K562 (cell line): ENCODE results near the gene ALOX5. TPM values are rescaled to one million over a fixed set of nuclear protein-coding genes. Genes with fewer than 3 reads are reported as not detected.
A peak's percentile ranks its signal among the peaks of the same experiment; 100 is the strongest.

Experiments used
- CC2D1A ChIP-seq: fragments of 450-650 bp; IDR thresholded peaks from 2 replicates; pipeline ENCODE4 v1.6.1; 2017; ENCODE audit warnings: mild to moderate bottlenecking
- CTCF ChIP-seq, 3 experiments: IDR thresholded peaks in 2 of 3; conservative IDR thresholded peaks in 1 of 3; 2 replicates each; pipeline ENCODE4 v1.5.1; 2011 to 2012; ENCODE audit warnings: low read length in 3 of 3, mild to moderate bottlenecking in 3 of 3, control low read depth in 2 of 3, improper control_type of control experiment in 1 of 3, inconsistent platforms in 1 of 3, low read depth in 1 of 3, mixed read lengths in 1 of 3, moderate library complexity in 1 of 3; ENCODE audit not compliant: insufficient read depth in 2 of 3
- FOXJ2 ChIP-seq: fragments of 200-800 bp; sonication (Bioruptor generic); IDR thresholded peaks from 2 replicates; pipeline ENCODE4 v1.6.1; 2016; ENCODE audit warnings: missing genetic modification characterization, missing compliant biosample characterization
- MGA ChIP-seq: fragments of 450-650 bp; IDR thresholded peaks from 2 replicates; pipeline ENCODE4 v1.6.1; 2016; ENCODE audit warnings: mild to moderate bottlenecking, moderate library complexity
- NFYB ChIP-seq: IDR thresholded peaks from 2 replicates; pipeline ENCODE4 v1.6.1; 2011; ENCODE audit warnings: mild to moderate bottlenecking, moderate library complexity; ENCODE audit not compliant: insufficient read length; ENCODE audit errors: extremely low read depth
- SNAPC5 ChIP-seq: fragments of 250-450 bp; sonication (Bioruptor Pico); IDR thresholded peaks from 2 replicates; pipeline ENCODE4 v1.8.0; 2021; ENCODE audit warnings: moderate library complexity, mild to moderate bottlenecking, inconsistent platforms
- TEAD1 ChIP-seq, 2 experiments: fragments of 450-650 bp in 1 of 2; sonication (generic) in 1 of 2; formaldehyde crosslinking; IDR thresholded peaks; 2 replicates each; pipeline versions ENCODE4 v1.4.0 to v1.8.0; 2020 to 2022; ENCODE audit warnings: mild to moderate bottlenecking in 2 of 2, missing genetic modification reagents in 1 of 2
- polyA plus RNA-seq, 8 experiments: library from polyadenylated mRNA; depleted of rRNA in 4 of 8; stranded (reverse) in 5 of 8; unstranded in 3 of 8; fragments of >200 nt; fragmentation: Nextera tagmentation in 2 of 8; fragmentation: Illumina TruSeq in 1 of 8; extraction: Ambion mirVana in 2 of 8; extraction: Trizol in 1 of 8; gene quantifications; 2 replicates each; pipeline versions ENCODE4 v1.2.1 to v1.2.3, GENCODE V29; 2011 to 2014; ENCODE audit warnings: inconsistent platforms in 1 of 8, missing spikeins in 1 of 8
- total RNA-seq, 7 experiments: library from RNA; depleted of rRNA in 6 of 7; stranded (reverse); fragments of >200 nt in 6 of 7; fragmentation: Illumina TruSeq in 2 of 7; extraction: Trizol in 2 of 7; gene quantifications; 2 replicates each; pipeline versions ENCODE4 v1.2.1 to v1.2.3, GENCODE V29; 2011 to 2021; ENCODE audit warnings: low replicate concordance in 1 of 7
- TF ChIP-seq, protein P1 (sequence below): fragments of 200-800 bp; sonication (Bioruptor generic); IDR thresholded peaks from 2 replicates; pipeline ENCODE4 v1.6.1; 2016; ENCODE audit warnings: missing genetic modification characterization, missing compliant biosample characterization

Gene ALOX5
- total and polyA plus RNA-seq, 9 of the 15 experiments (the other 6 are each of a cell fraction or from before 2014, with no cell fraction given) = 0.10 to 2.4 (median 1.4) TPM

DNA sequence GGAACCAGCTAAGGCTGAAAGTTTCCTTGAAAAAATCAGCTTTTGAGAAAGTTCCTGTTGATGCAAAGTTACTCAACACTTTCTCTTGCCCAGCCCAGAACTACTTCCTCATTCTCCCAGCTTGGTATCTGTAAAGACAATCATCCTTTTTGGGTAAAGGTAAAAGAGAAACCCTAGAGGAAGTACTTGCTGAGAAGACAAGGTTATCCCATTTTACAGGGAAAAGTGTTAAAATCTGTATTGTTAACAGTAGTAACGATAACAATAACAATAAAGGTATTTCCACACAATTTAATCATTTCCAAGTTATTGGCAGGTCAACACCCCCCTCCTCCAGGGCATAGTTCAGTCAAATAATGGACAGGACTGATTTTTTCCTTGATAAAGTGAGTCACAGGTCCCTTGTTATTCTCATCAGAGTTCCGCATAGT lies 2.4 kb downstream of the ALOX5 start (continued):
- peak in 1 of 2 experiments; percentile 85; a peak in 2 of 4 replicates for TF ChIP-seq TEAD1 (CRISPR knock-in tag; IDR thresholded peaks at IDR 0.05)
- no peak for TF ChIP-seq SNAPC5 (CRISPR knock-in tag)
- TF ChIP-seq FOXJ2 (tag) = no peak
- TF ChIP-seq MGA = no peak
- TF ChIP-seq CC2D1A = no peak
- no peak for TF ChIP-seq CTCF (IDR thresholded peaks at IDR 0.05 in 2 of 3, conservative IDR thresholded peaks at IDR 0.05 in 1 of 3; ENCODE audit: insufficient read depth in 2 of 3, low read depth in 1 of 3, low read length in 3 of 3)
- TF ChIP-seq, protein P1, sequence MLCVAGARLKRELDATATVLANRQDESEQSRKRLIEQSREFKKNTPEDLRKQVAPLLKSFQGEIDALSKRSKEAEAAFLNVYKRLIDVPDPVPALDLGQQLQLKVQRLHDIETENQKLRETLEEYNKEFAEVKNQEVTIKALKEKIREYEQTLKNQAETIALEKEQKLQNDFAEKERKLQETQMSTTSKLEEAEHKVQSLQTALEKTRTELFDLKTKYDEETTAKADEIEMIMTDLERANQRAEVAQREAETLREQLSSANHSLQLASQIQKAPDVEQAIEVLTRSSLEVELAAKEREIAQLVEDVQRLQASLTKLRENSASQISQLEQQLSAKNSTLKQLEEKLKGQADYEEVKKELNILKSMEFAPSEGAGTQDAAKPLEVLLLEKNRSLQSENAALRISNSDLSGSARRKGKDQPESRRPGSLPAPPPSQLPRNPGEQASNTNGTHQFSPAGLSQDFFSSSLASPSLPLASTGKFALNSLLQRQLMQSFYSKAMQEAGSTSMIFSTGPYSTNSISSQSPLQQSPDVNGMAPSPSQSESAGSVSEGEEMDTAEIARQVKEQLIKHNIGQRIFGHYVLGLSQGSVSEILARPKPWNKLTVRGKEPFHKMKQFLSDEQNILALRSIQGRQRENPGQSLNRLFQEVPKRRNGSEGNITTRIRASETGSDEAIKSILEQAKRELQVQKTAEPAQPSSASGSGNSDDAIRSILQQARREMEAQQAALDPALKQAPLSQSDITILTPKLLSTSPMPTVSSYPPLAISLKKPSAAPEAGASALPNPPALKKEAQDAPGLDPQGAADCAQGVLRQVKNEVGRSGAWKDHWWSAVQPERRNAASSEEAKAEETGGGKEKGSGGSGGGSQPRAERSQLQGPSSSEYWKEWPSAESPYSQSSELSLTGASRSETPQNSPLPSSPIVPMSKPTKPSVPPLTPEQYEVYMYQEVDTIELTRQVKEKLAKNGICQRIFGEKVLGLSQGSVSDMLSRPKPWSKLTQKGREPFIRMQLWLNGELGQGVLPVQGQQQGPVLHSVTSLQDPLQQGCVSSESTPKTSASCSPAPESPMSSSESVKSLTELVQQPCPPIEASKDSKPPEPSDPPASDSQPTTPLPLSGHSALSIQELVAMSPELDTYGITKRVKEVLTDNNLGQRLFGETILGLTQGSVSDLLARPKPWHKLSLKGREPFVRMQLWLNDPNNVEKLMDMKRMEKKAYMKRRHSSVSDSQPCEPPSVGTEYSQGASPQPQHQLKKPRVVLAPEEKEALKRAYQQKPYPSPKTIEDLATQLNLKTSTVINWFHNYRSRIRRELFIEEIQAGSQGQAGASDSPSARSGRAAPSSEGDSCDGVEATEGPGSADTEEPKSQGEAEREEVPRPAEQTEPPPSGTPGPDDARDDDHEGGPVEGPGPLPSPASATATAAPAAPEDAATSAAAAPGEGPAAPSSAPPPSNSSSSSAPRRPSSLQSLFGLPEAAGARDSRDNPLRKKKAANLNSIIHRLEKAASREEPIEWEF = no peak
- TF ChIP-seq NFYB = no peak
